Sigmoid colon (tissue), 7 donors: ENCODE measurements around the gene ADGRF4. TPM values are rescaled to one million over a fixed set of nuclear protein-coding genes. Genes with fewer than 3 reads are reported as not detected.

ENCODE experiments used
- DNase-seq: peaks from one replicate; pipeline ENCODE4 v3.0.0-alpha.2; 2019
- H3K27ac ChIP-seq, 4 donors: fragments of 200-600 bp; sonication (generic); one replicate each; pipeline ENCODE4 v1.5.1; 2016 to 2019; ENCODE audit warnings: mild to moderate bottlenecking in 1 of 4
- H3K27me3 ChIP-seq, 3 donors: fragments of 200-600 bp; sonication (generic); one replicate each; pipeline ENCODE4 v1.5.1; 2019; ENCODE audit warnings: mild to moderate bottlenecking in 1 of 3
- H3K36me3 ChIP-seq, 4 donors: fragments of 200-600 bp; sonication (generic); one replicate each; pipeline ENCODE4 v1.5.1; 2016 to 2019
- H3K4me1 ChIP-seq, 4 donors: fragments of 200-600 bp; sonication (generic); one replicate each; pipeline ENCODE4 v1.5.1; 2017 to 2019
- H3K4me3 ChIP-seq, 4 donors: fragments of 200-600 bp; sonication (generic); one replicate each; pipeline ENCODE4 v1.5.1; 2017 to 2019; ENCODE audit warnings: mild to moderate bottlenecking in 2 of 4, moderate library complexity in 1 of 4
- H3K9me3 ChIP-seq, 4 donors: fragments of 200-600 bp in 3 of 4; sonication (generic) in 3 of 4; one replicate each; pipeline versions ENCODE4 v1.5.1 to v1.6.1; 2013 to 2019
- CTCF ChIP-seq, 4 experiments: fragments of 450-650 bp in 3 of 4; fragments of 200-600 bp in 1 of 4; IDR thresholded peaks; one replicate each; pipeline ENCODE4 v1.5.1; 2016 to 2019; ENCODE audit warnings: antibody characterized with exemption in 4 of 4, mild to moderate bottlenecking in 3 of 4, moderate library complexity in 2 of 4
- EP300 ChIP-seq, 4 donors: sonication (generic); formaldehyde crosslinking; IDR thresholded peaks; one replicate each; pipeline ENCODE4 v1.6.1; 2017; ENCODE audit warnings: antibody characterized with exemption in 4 of 4
- POLR2A ChIP-seq, 2 donors: fragments of 450-650 bp; IDR thresholded peaks; one replicate each; pipeline ENCODE4 v1.6.1; 2016; ENCODE audit warnings: antibody characterized with exemption in 2 of 2, mild to moderate bottlenecking in 2 of 2, moderate library complexity in 2 of 2
- POLR2AphosphoS5 ChIP-seq, 4 donors: sonication (generic); formaldehyde crosslinking; IDR thresholded peaks; one replicate each; pipeline ENCODE4 v1.6.1; 2017; ENCODE audit warnings: antibody characterized with exemption in 4 of 4
- WGBS, 2 donors: extraction: QIAGEN DNeasy Blood & Tissue Kit; methylation state at CpG; one replicate each; pipeline ENCODE4 v1.1.7; 2013; 5-methylcytosine and 5-hydroxymethylcytosine counted together
- intact Hi-C: fragments of 100-400 bp; cut with DNase I; formaldehyde crosslinking; loops from one replicate; pipeline ENCODE4 v1.15.1; 2023
- polyA plus RNA-seq, 3 donors: library from polyadenylated mRNA; stranded (reverse); fragments of 200-250 nt; gene quantifications; one replicate each; pipeline ENCODE4 v1.2.3, GENCODE V29; 2013
- total RNA-seq, 4 donors: library from RNA; depleted of rRNA; stranded (reverse); fragments of >200 nt; gene quantifications; one replicate each; pipeline ENCODE4 v1.1.0, GENCODE V29; 2016
- donor health status: healthy with polysubstance abuse.
- donor health status: Bipolar disorder and iron deficiency.
- donor health status: healthy.

ADGRF4 gene
- total and polyA plus RNA-seq, 7 donors, result 0.28 to 1.5 (median 0.83) TPM; not detected in 3

GRCh38 chr6:47766445-47766844 lies 68.1 kb downstream of the ADGRF4 start:
- WGBS, 2 donors, result 95 to 96% methylated on average over 3 of the region's 3 CpGs
- no peaks in the 10 kb centered on the region for H3K4me1 ChIP-seq
- no peak overlapping the region for H3K4me3 ChIP-seq
- H3K36me3 ChIP-seq, result no peaks in the 10 kb centered on the region
- no peaks in the 10 kb centered on the region for H3K27me3 ChIP-seq
- intact Hi-C loops, result no loop called here
- TF ChIP-seq POLR2AphosphoS5 (IDR thresholded peaks at IDR 0.05) (no peak), POLR2A (IDR thresholded peaks at IDR 0.05) (no peak), EP300 (IDR thresholded peaks at IDR 0.05) (no peak), CTCF (IDR thresholded peaks at IDR 0.05) (no peak)
- no peak for DNase-seq
- no peak overlapping the region for H3K27ac ChIP-seq
- H3K9me3 ChIP-seq, result no peaks in the 10 kb centered on the region

- 1 to 55% methylated on average over 1 of the region's 1 CpG for WGBS, 2 donors
- intact Hi-C loops, result no loop called here
- Histone ChIP-seq H3K4me1 (no peaks in the 10 kb centered on the region), H3K4me3 (no peak overlapping the region), H3K27ac (no peak overlapping the region), H3K27me3 (no peaks in the 10 kb centered on the region), H3K9me3 (no peaks in the 10 kb centered on the region), H3K36me3 (no peaks in the 10 kb centered on the region)
- no peak for DNase-seq
- no peak for TF ChIP-seq POLR2AphosphoS5 (IDR thresholded peaks at IDR 0.05)
- TF ChIP-seq EP300 (IDR thresholded peaks at IDR 0.05), result no peak
- TF ChIP-seq CTCF (IDR thresholded peaks at IDR 0.05), result no peak
- no peak for TF ChIP-seq POLR2A (IDR thresholded peaks at IDR 0.05)
Observed at GRCh38 chr6:47767102-47767501, 68.7 kb downstream of the ADGRF4 start.

GRCh38 chr6:47769982-47770381 lies 71.6 kb downstream of the ADGRF4 start:
- TF ChIP-seq POLR2AphosphoS5 (IDR thresholded peaks at IDR 0.05), result no peak
- TF ChIP-seq CTCF (IDR thresholded peaks at IDR 0.05), result no peak
- no peak for TF ChIP-seq EP300 (IDR thresholded peaks at IDR 0.05)
- TF ChIP-seq POLR2A (IDR thresholded peaks at IDR 0.05), result no peak
- Histone ChIP-seq H3K27ac (no peak overlapping the region), H3K36me3 (no peaks in the 10 kb centered on the region), H3K27me3 (no peaks in the 10 kb centered on the region), H3K9me3 (no peaks in the 10 kb centered on the region), H3K4me3 (no peak overlapping the region), H3K4me1 (no peaks in the 10 kb centered on the region)
- intact Hi-C loops, result no loop called here
- no peak for DNase-seq

Other genes starting within 250 kb of the ADGRF4 start
- gene CD2AP, start 220.8 kb upstream of the ADGRF4 start, total RNA-seq, result 10 to 100 TPM; 17.7 to 21.8 (median 20.1) TPM
- gene CD2AP, start 220.8 kb upstream of the ADGRF4 start, polyA plus RNA-seq, result 10 to 100 TPM; 32.1 to 80.2 (median 74.5) TPM
- gene OPN5, start 83.5 kb downstream of the ADGRF4 start, total RNA-seq, result not detected
- not detected for gene OPN5, start 83.5 kb downstream of the ADGRF4 start, polyA plus RNA-seq